ENCODE results near the gene PPP1CB.
A peak's percentile ranks its signal among the peaks of the same experiment; 100 is the strongest.
"Not testable (repeated sequence)": the region's sequence is repeated elsewhere in the genome, so short reads cannot be mapped to it uniquely, and the experiment has no call there.

PPP1CB gene

GRCh38 chr2:28780496-28780895, 28.9 kb downstream of the PPP1CB start:
- no peak for DNase-seq

- no peak for DNase-seq
These were observed 30.8 kb downstream of the PPP1CB start for GRCh38 chr2:28782423-28782822.

- not testable (repeated sequence) for DNase-seq
These were observed 32.9 kb downstream of the PPP1CB start for GRCh38 chr2:28784570-28784969.

GRCh38 chr2:28796620-28797019, 45.0 kb downstream of the PPP1CB start:
- no peak for DNase-seq

GRCh38 chr2:28801726-28802125, 50.1 kb downstream of the PPP1CB start:
- no peak for DNase-seq

GRCh38 chr2:28802975-28803429, 51.4 kb downstream of the PPP1CB start:
- no peak for DNase-seq

- no peak for DNase-seq
These were observed 58.3 kb downstream of the PPP1CB start for GRCh38 chr2:28809927-28810326.

- DNase-seq, result peak; percentile 75
These were observed 59.0 kb downstream of the PPP1CB start, which contains the start of gene SPDYA for GRCh38 chr2:28810384-28811285. Gene SPDYA (plus strand): TSS chr2:28810834. CDS start chr2:28816015, 5,181 bp downstream.

GRCh38 chr2:28818053-28818452, 66.4 kb downstream of the PPP1CB start:
- no peak for DNase-seq

GRCh38 chr2:28821295-28821958, 69.8 kb downstream of the PPP1CB start:
- DNase-seq, result peak; percentile 32

- DNase-seq, result no peak
These were observed 70.4 kb downstream of the PPP1CB start for GRCh38 chr2:28822036-28822435.

GRCh38 chr2:28824207-28824606, 72.6 kb downstream of the PPP1CB start:
- no peak for DNase-seq

- DNase-seq, result no peak
These were observed 73.2 kb downstream of the PPP1CB start for GRCh38 chr2:28824870-28825269.

- no peak for DNase-seq
These were observed 76.8 kb downstream of the PPP1CB start for GRCh38 chr2:28828382-28828781.

- no peak for DNase-seq
These were observed 82.3 kb downstream of the PPP1CB start for GRCh38 chr2:28833740-28834470.

GRCh38 chr2:28835781-28836180, 84.2 kb downstream of the PPP1CB start:
- DNase-seq, result no peak

- no peak for DNase-seq
These were observed 87.3 kb downstream of the PPP1CB start for GRCh38 chr2:28838971-28839370.

- DNase-seq, result no peak
These were observed 90.4 kb downstream of the PPP1CB start for GRCh38 chr2:28842042-28842441.

Measured in NCI-H146 (cell line).